Upper lobe of left lung (tissue), 6 donors: Measurements from ENCODE around the gene TGIF1. TPM values are rescaled to one million over a fixed set of nuclear protein-coding genes. Genes with fewer than 3 reads are reported as not detected.
A peak's percentile ranks its signal among the peaks of the same experiment; 100 is the strongest.

ENCODE experiments used
- ATAC-seq, 2 donors: fragments of 200-7000 bp; cut with Tn5 transposase; one replicate each; pipeline ENCODE4 v1.9.1; 2022; ENCODE audit warnings: mild to moderate bottlenecking in 2 of 2, moderate library complexity in 2 of 2; ENCODE audit not compliant: low FRiP score in 2 of 2
- DNase-seq, 2 donors: peaks; one replicate each; pipeline ENCODE4 v3.0.0-alpha.2; 2019 to 2020
- H3K27ac ChIP-seq, 4 donors: fragments of 200-600 bp; sonication (generic); one replicate each; pipeline ENCODE4 v1.5.1; 2016 to 2019
- H3K27me3 ChIP-seq, 4 donors: fragments of 200-600 bp; sonication (generic); one replicate each; pipeline ENCODE4 v1.5.1; 2017 to 2019
- H3K36me3 ChIP-seq, 4 donors: fragments of 200-600 bp; sonication (generic); one replicate each; pipeline ENCODE4 v1.5.1; 2016 to 2019
- H3K4me1 ChIP-seq, 4 donors: fragments of 200-600 bp; sonication (generic); one replicate each; pipeline ENCODE4 v1.5.1; 2018 to 2019
- H3K4me3 ChIP-seq, 4 donors: fragments of 200-600 bp; sonication (generic); one replicate each; pipeline ENCODE4 v1.5.1; 2017 to 2019; ENCODE audit warnings: mild to moderate bottlenecking in 2 of 4, moderate library complexity in 1 of 4
- H3K9me3 ChIP-seq, 4 donors: fragments of 200-600 bp; sonication (generic); one replicate each; pipeline ENCODE4 v1.5.1; 2018 to 2019
- CTCF ChIP-seq, 6 experiments: fragments of 450-650 bp in 4 of 6; fragments of 200-600 bp in 2 of 6; sonication (generic) in 2 of 6; IDR thresholded peaks; one replicate each; pipeline ENCODE4 v1.5.1; 2016 to 2019; ENCODE audit warnings: antibody characterized with exemption in 6 of 6
- EP300 ChIP-seq, 4 donors: sonication (generic); formaldehyde crosslinking; IDR thresholded peaks; one replicate each; pipeline ENCODE4 v1.5.1; 2017; ENCODE audit warnings: antibody characterized with exemption in 4 of 4, control low read depth in 2 of 4
- POLR2A ChIP-seq, 4 donors: fragments of 450-650 bp; IDR thresholded peaks; one replicate each; pipeline ENCODE4 v1.5.1; 2016 to 2017; ENCODE audit warnings: antibody characterized with exemption in 4 of 4, mild to moderate bottlenecking in 2 of 4
- POLR2AphosphoS5 ChIP-seq, 2 donors: sonication (generic); formaldehyde crosslinking; IDR thresholded peaks; one replicate each; pipeline ENCODE4 v1.5.1; 2017; ENCODE audit warnings: antibody characterized with exemption in 2 of 2
- WGBS, 2 donors: methylation state at CpG; one replicate each; pipeline ENCODE4 v1.1.5; 2017 to 2018; 5-methylcytosine and 5-hydroxymethylcytosine counted together
- total RNA-seq, 6 donors: library from RNA; depleted of rRNA in 4 of 6; stranded (reverse); fragments of >200 nt in 4 of 6; gene quantifications; one replicate each; pipeline versions ENCODE4 v1.1.0 to v1.2.1, GENCODE V29; 2016 to 2021
- donor health status: DM: no; HTN: no; CAD: no; lungs with moderate emphysema.
- donor health status: DM: no; HTN: yes; CAD: no; lungs with severe emphysema.

Gene TGIF1
- total RNA-seq, 6 donors from 2014 or later, result 55.8 to 87.0 (median 64.8) TPM

GRCh38 chr18:3427944-3428343, 22.0 kb upstream of the TGIF1 start:
- ATAC-seq (no peak), DNase-seq (no peak)
- Histone ChIP-seq H3K4me1 (no peaks in the 10 kb centered on the region), H3K36me3 (no peaks in the 10 kb centered on the region), H3K9me3 (no peaks in the 10 kb centered on the region), H3K27ac (no peak overlapping the region), H3K27me3 (no peaks in the 10 kb centered on the region), H3K4me3 (no peak overlapping the region)
- TF ChIP-seq POLR2A (IDR thresholded peaks at IDR 0.05), result no peak
- TF ChIP-seq POLR2AphosphoS5 (IDR thresholded peaks at IDR 0.05), result no peak
- TF ChIP-seq EP300 (IDR thresholded peaks at IDR 0.05), result no peak
- TF ChIP-seq CTCF (IDR thresholded peaks at IDR 0.05), result no peak
- WGBS, 2 donors, result 90 to 94% methylated on average over 5 of the region's 5 CpGs

- no peak for ATAC-seq
- no peaks in the 10 kb centered on the region for H3K4me1 ChIP-seq
- 77 to 82% methylated on average over 3 of the region's 3 CpGs for WGBS, 2 donors
- TF ChIP-seq POLR2AphosphoS5 (IDR thresholded peaks at IDR 0.05), result no peak
- no peak for TF ChIP-seq EP300 (IDR thresholded peaks at IDR 0.05)
- TF ChIP-seq CTCF (IDR thresholded peaks at IDR 0.05), result no peak
- TF ChIP-seq POLR2A (IDR thresholded peaks at IDR 0.05), result no peak
- H3K27me3 ChIP-seq, result no peaks in the 10 kb centered on the region
- H3K27ac ChIP-seq, result no peak overlapping the region
- H3K9me3 ChIP-seq, result no peaks in the 10 kb centered on the region
- no peaks in the 10 kb centered on the region for H3K36me3 ChIP-seq
- H3K4me3 ChIP-seq, result no peak overlapping the region
- no peak for DNase-seq
Observed at GRCh38 chr18:3429121-3429520, 20.9 kb upstream of the TGIF1 start.

- no peak for ATAC-seq
- 60 to 73% methylated on average over 4 of the region's 4 CpGs for WGBS, 2 donors
- H3K4me3 ChIP-seq, result no peak overlapping the region
- no peaks in the 10 kb centered on the region for H3K27me3 ChIP-seq
- H3K9me3 ChIP-seq, result no peaks in the 10 kb centered on the region
- H3K36me3 ChIP-seq, result no peaks in the 10 kb centered on the region
- no peak overlapping the region for H3K27ac ChIP-seq
- H3K4me1 ChIP-seq, result no peaks in the 10 kb centered on the region
- TF ChIP-seq POLR2A (IDR thresholded peaks at IDR 0.05) (no peak), CTCF (IDR thresholded peaks at IDR 0.05) (no peak), EP300 (IDR thresholded peaks at IDR 0.05) (no peak), POLR2AphosphoS5 (IDR thresholded peaks at IDR 0.05) (no peak)
- no peak for DNase-seq
Observed at GRCh38 chr18:3434685-3435084, 15.3 kb upstream of the TGIF1 start.

GRCh38 chr18:3440341-3440740, 9.6 kb upstream of the TGIF1 start:
- ATAC-seq (no peak), DNase-seq (no peak)
- Histone ChIP-seq H3K4me1 (peaks cover 0 to 3% (median 0%) of the 10 kb centered on the region in 4 donors), H3K36me3 (no peaks in the 10 kb centered on the region), H3K4me3 (no peak overlapping the region), H3K9me3 (no peaks in the 10 kb centered on the region), H3K27ac (no peak overlapping the region), H3K27me3 (no peaks in the 10 kb centered on the region)
- 82 to 92% methylated on average over 5 of the region's 5 CpGs for WGBS, 2 donors
- TF ChIP-seq EP300 (IDR thresholded peaks at IDR 0.05), result no peak
- no peak for TF ChIP-seq POLR2AphosphoS5 (IDR thresholded peaks at IDR 0.05)
- TF ChIP-seq POLR2A (IDR thresholded peaks at IDR 0.05), result no peak
- no peak for TF ChIP-seq CTCF (IDR thresholded peaks at IDR 0.05)

GRCh38 chr18:3441290-3441689, 8.7 kb upstream of the TGIF1 start:
- H3K27ac ChIP-seq, result no peak overlapping the region
- H3K9me3 ChIP-seq, result no peaks in the 10 kb centered on the region
- peaks cover 2 to 6% (median 4%) of the 10 kb centered on the region in 4 donors for H3K4me1 ChIP-seq
- no peak for TF ChIP-seq EP300 (IDR thresholded peaks at IDR 0.05)
- TF ChIP-seq CTCF (IDR thresholded peaks at IDR 0.05), result peak in 5 of 6 experiments; percentile 5 to 41 (median 23)
- TF ChIP-seq POLR2A (IDR thresholded peaks at IDR 0.05), result no peak
- no peak for TF ChIP-seq POLR2AphosphoS5 (IDR thresholded peaks at IDR 0.05)
- H3K4me3 ChIP-seq, result no peak overlapping the region
- WGBS, 2 donors, result 11 to 18% methylated on average over 2 of the region's 2 CpGs
- no peaks in the 10 kb centered on the region for H3K36me3 ChIP-seq
- H3K27me3 ChIP-seq, result no peaks in the 10 kb centered on the region
- peak in 1 of 2 donors; percentile 31 for DNase-seq
- peak in 1 of 2 donors; percentile 47 for ATAC-seq
